ENCODE results near the gene RPUSD3. TPM values are rescaled to one million over a fixed set of nuclear protein-coding genes. Genes with fewer than 3 reads are reported as not detected.

The RPUSD3 gene
- total and polyA plus RNA-seq, 9 of the 15 experiments (the other 6 are each of a cell fraction or from before 2014, with no cell fraction given) = 13.8 to 99.0 (median 59.3) TPM

- TF ChIP-seq ZNF280A (IDR thresholded peaks at IDR 0.05; ENCODE audit: low read depth, partially characterized antibody) (no peak), POLR2AphosphoS5 (IDR thresholded peaks at IDR 0.05; ENCODE audit: control insufficient read depth, insufficient read depth, low read depth, low read length) (no peak; the same call in 1 of the 2 replicates), ZNF407 (IDR thresholded peaks at IDR 0.05; ENCODE audit: low read depth) (no peak), TEAD4 (IDR thresholded peaks at IDR 0.05; ENCODE audit: low read length) (peak; percentile 7; the same call in 1 of the 2 replicates), TEAD4 (CRISPR knock-in tag; IDR thresholded peaks at IDR 0.05; ENCODE audit: borderline replicate concordance) (no peak), TGIF2 (CRISPR knock-in tag; IDR thresholded peaks at IDR 0.05) (no peak), ZBTB43 (CRISPR knock-in tag; IDR thresholded peaks at IDR 0.05) (no peak), MYBL2 (IDR thresholded peaks at IDR 0.05; ENCODE audit: low read depth) (no peak), MYBL2 (CRISPR knock-in tag; IDR thresholded peaks at IDR 0.05; ENCODE audit: borderline replicate concordance) (no peak), SIN3A (IDR thresholded peaks at IDR 0.05; ENCODE audit: borderline replicate concordance in 2 of 2, control insufficient read depth in 1 of 2, low read depth in 2 of 2, low read length in 2 of 2) (no peak), SIN3B (IDR thresholded peaks at IDR 0.05; ENCODE audit: low read depth) (no peak), STAG1 (CRISPR knock-in tag; IDR thresholded peaks at IDR 0.05; ENCODE audit: borderline replicate concordance) (peak; percentile 51; the same call in 1 of the 2 replicates), PRPF4 (IDR thresholded peaks at IDR 0.05; ENCODE audit: insufficient read depth, low read depth, low read length, poor library complexity, severe bottlenecking) (no peak), RBM39 (optimal IDR thresholded peaks at IDR 0.05; ENCODE audit: low read depth, low read length) (no peak)
Observed at GRCh38 chr3:9826815-9827573, 16.8 kb downstream of the RPUSD3 start (continued).

Measured in K562 (cell line).